ENCODE measurements around the gene HHLA2. TPM values are rescaled to one million over a fixed set of nuclear protein-coding genes. Genes with fewer than 3 reads are reported as not detected.

The HHLA2 gene
- total RNA-seq, 4 donors from 2014 or later: not detected

- 43 to 73% methylated on average over 3 of the region's 3 CpGs for WGBS, 2 donors (ENCODE audit: low coverage in 1 of 2)
- no peaks in the 10 kb centered on the region for H3K27me3 ChIP-seq
- H3K4me3 ChIP-seq: no peak overlapping the region
- ATAC-seq: no peak
- no peaks in the 10 kb centered on the region for H3K9me3 ChIP-seq
- no peak for TF ChIP-seq POLR2A (IDR thresholded peaks at IDR 0.05)
- no peaks in the 10 kb centered on the region for H3K36me3 ChIP-seq
- H3K4me1 ChIP-seq: no peaks in the 10 kb centered on the region
- no peak overlapping the region for H3K27ac ChIP-seq
Measured at GRCh38 chr3:108352176-108352575, 55.8 kb downstream of the HHLA2 start.

- H3K36me3 ChIP-seq: no peaks in the 10 kb centered on the region
- no peaks in the 10 kb centered on the region for H3K9me3 ChIP-seq
- WGBS, 2 donors (ENCODE audit: low coverage in 1 of 2): 87 to 100% methylated on average over 1 of the region's 1 CpG
- H3K4me1 ChIP-seq: no peaks in the 10 kb centered on the region
- ATAC-seq: no peak
- H3K27me3 ChIP-seq: no peaks in the 10 kb centered on the region
- no peak overlapping the region for H3K27ac ChIP-seq
- no peak overlapping the region for H3K4me3 ChIP-seq
- no peak for TF ChIP-seq POLR2AphosphoS5 (IDR thresholded peaks at IDR 0.05)
Measured at GRCh38 chr3:108354562-108354961, 58.2 kb downstream of the HHLA2 start.

GRCh38 chr3:108357042-108357441, 60.7 kb downstream of the HHLA2 start:
- H3K4me1 ChIP-seq: no peaks in the 10 kb centered on the region
- 76 to 90% methylated on average over 1 to 2 of the region's 2 CpGs for WGBS, 2 donors (ENCODE audit: low coverage in 1 of 2)
- no peak overlapping the region for H3K27ac ChIP-seq
- no peaks in the 10 kb centered on the region for H3K9me3 ChIP-seq
- TF ChIP-seq POLR2A (IDR thresholded peaks at IDR 0.05): no peak
- TF ChIP-seq POLR2AphosphoS5 (IDR thresholded peaks at IDR 0.05): no peak
- no peak for TF ChIP-seq EP300 (IDR thresholded peaks at IDR 0.05)
- TF ChIP-seq CTCF (IDR thresholded peaks at IDR 0.05): no peak
- no peaks in the 10 kb centered on the region for H3K27me3 ChIP-seq
- H3K4me3 ChIP-seq: no peak overlapping the region
- ATAC-seq: no peak
- H3K36me3 ChIP-seq: no peaks in the 10 kb centered on the region

- H3K4me3 ChIP-seq: no peak overlapping the region
- H3K27me3 ChIP-seq: no peaks in the 10 kb centered on the region
- no peak overlapping the region for H3K27ac ChIP-seq
- 52 to 83% methylated on average over 2 of the region's 2 CpGs for WGBS, 2 donors (ENCODE audit: low coverage in 1 of 2)
- H3K4me1 ChIP-seq: no peaks in the 10 kb centered on the region
- ATAC-seq: no peak
- no peaks in the 10 kb centered on the region for H3K9me3 ChIP-seq
- H3K36me3 ChIP-seq: no peaks in the 10 kb centered on the region
- TF ChIP-seq POLR2AphosphoS5 (IDR thresholded peaks at IDR 0.05) (no peak), POLR2A (IDR thresholded peaks at IDR 0.05) (no peak), EP300 (IDR thresholded peaks at IDR 0.05) (no peak), CTCF (IDR thresholded peaks at IDR 0.05) (no peak)
Measured at GRCh38 chr3:108359011-108359410, 62.7 kb downstream of the HHLA2 start.

GRCh38 chr3:108376026-108376425, 79.7 kb downstream of the HHLA2 start:
- H3K4me1 ChIP-seq: no peaks in the 10 kb centered on the region
- no peaks in the 10 kb centered on the region for H3K27me3 ChIP-seq
- no peak overlapping the region for H3K4me3 ChIP-seq
- WGBS, 2 donors (ENCODE audit: low coverage in 1 of 2): 0 to 10% methylated on average over 1 of the region's 1 CpG
- no peaks in the 10 kb centered on the region for H3K9me3 ChIP-seq
- no peak overlapping the region for H3K27ac ChIP-seq
- TF ChIP-seq POLR2AphosphoS5 (IDR thresholded peaks at IDR 0.05) (no peak), CTCF (IDR thresholded peaks at IDR 0.05) (no peak), EP300 (IDR thresholded peaks at IDR 0.05) (no peak), POLR2A (IDR thresholded peaks at IDR 0.05) (no peak)
- no peaks in the 10 kb centered on the region for H3K36me3 ChIP-seq
- ATAC-seq: no peak

- 83 to 94% methylated on average over 1 of the region's 1 CpG for WGBS, 2 donors (ENCODE audit: low coverage in 1 of 2)
- Histone ChIP-seq H3K27ac (no peak overlapping the region), H3K36me3 (no peaks in the 10 kb centered on the region), H3K4me3 (no peak overlapping the region), H3K4me1 (no peaks in the 10 kb centered on the region), H3K9me3 (no peaks in the 10 kb centered on the region), H3K27me3 (no peaks in the 10 kb centered on the region)
- no peak for TF ChIP-seq CTCF (IDR thresholded peaks at IDR 0.05)
- TF ChIP-seq POLR2A (IDR thresholded peaks at IDR 0.05): no peak
- no peak for TF ChIP-seq EP300 (IDR thresholded peaks at IDR 0.05)
- no peak for ATAC-seq
Measured at GRCh38 chr3:108377384-108377783, 81.0 kb downstream of the HHLA2 start.

Data from gastroesophageal sphincter (tissue), 4 donors.